OCI-LY3 (cell line): Measurements from ENCODE around the gene EYS.

Source experiments
- H2AFZ ChIP-seq: fragments of 200-600, 300-600 bp; shearing (Covaris generic); 2 replicates; pipeline ENCODE4 v1.6.0; 2014; ENCODE audit warnings: antibody characterized with exemption, low read depth, low read length
- H3K27ac ChIP-seq: fragments of 200-600, 300-600 bp; sonication (generic); 2 replicates; pipeline ENCODE4 v1.5.1; 2014; ENCODE audit warnings: mild to moderate bottlenecking, low read length, moderate library complexity, mixed read lengths
- H3K27me3 ChIP-seq: fragments of 200-600, 300-600 bp; sonication (generic); 2 replicates; pipeline ENCODE4 v1.6.1; 2014; ENCODE audit warnings: low read depth, low read length, mixed read lengths
- H3K36me3 ChIP-seq: fragments of 200-600, 300-600 bp; sonication (generic); replicated peaks from 2 replicates; pipeline ENCODE3; 2014; ENCODE audit warnings: low read depth, low read length, mixed read lengths
- H3K4me1 ChIP-seq: fragments of 300-600, 200-600 bp; sonication (generic); 2 replicates; pipeline ENCODE4 v1.6.1; 2014; ENCODE audit warnings: low read length, mixed read lengths
- H3K4me2 ChIP-seq: fragments of 200-600, 300-600 bp; sonication (generic); 2 replicates; pipeline ENCODE4 v1.6.1; 2014; ENCODE audit warnings: low read length, mixed read lengths
- H3K4me3 ChIP-seq: fragments of 300-600, 200-600 bp; sonication (generic); 2 replicates; pipeline ENCODE4 v1.5.1; 2014; ENCODE audit warnings: antibody characterized with exemption, mild to moderate bottlenecking, low read length, moderate library complexity
- H3K79me2 ChIP-seq: fragments of 300-600, 200-600 bp; shearing (Covaris generic); 2 replicates; pipeline ENCODE4 v1.6.1; 2014; ENCODE audit warnings: mild to moderate bottlenecking, low read length, mixed read lengths
- H3K9ac ChIP-seq: fragments of 300-600, 200-600 bp; shearing (Covaris generic); 2 replicates; pipeline ENCODE4 v1.6.0; 2014; ENCODE audit warnings: mild to moderate bottlenecking, low read length, moderate library complexity
- H3K9me3 ChIP-seq: fragments of 200-600, 300-600 bp; shearing (Covaris generic); 2 replicates; pipeline ENCODE4 v1.6.1; 2014; ENCODE audit warnings: low read length, mixed read lengths; ENCODE audit not compliant: insufficient read depth
- H4K20me1 ChIP-seq: fragments of 200-600, 300-600 bp; sonication (generic); 2 replicates; pipeline ENCODE4 v1.6.1; 2016; ENCODE audit warnings: low read length, mixed read lengths; ENCODE audit not compliant: insufficient read depth
- EZH2phosphoT487 ChIP-seq: fragments of 200-600 bp; shearing (Covaris generic); IDR thresholded peaks from 2 replicates; pipeline ENCODE4 v1.6.1; 2018; ENCODE audit warnings: antibody characterized with exemption, mixed run types, low read depth
- TF ChIP-seq, protein P1 (sequence below): fragments of 200-600, 300-600 bp; sonication (generic); IDR thresholded peaks from 2 replicates; pipeline ENCODE4 v1.5.1; 2014; ENCODE audit warnings: antibody characterized with exemption, low read length, low read depth

The EYS gene

DNA sequence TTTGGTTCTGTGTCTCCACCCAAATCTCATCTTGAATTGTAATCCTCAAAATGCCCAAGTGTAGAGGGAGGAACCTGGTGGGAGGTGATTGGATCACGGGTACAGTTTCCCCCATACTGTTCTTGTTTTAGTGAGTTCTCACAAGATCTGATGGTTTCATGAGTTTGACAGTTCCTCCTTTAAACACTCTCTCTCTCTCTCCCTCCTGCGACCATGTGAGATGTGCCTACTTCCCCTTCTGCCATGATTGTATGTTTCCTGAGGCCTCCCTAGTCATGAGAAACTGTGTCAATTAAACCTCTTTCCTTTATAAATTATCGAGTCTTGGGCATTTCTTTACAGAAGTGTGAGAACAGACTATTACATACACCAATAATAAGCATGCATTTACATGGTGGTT is 12.1 kb upstream of the EYS start:
- H3K36me3 ChIP-seq: no peaks in the 10 kb centered on the region
- no peaks in the 10 kb centered on the region for H3K9me3 ChIP-seq
- no peak overlapping the region for H2AFZ ChIP-seq
- H4K20me1 ChIP-seq: no peaks in the 10 kb centered on the region
- H3K9ac ChIP-seq: no peak overlapping the region
- no peak overlapping the region for H3K4me2 ChIP-seq
- no peaks in the 10 kb centered on the region for H3K27me3 ChIP-seq
- TF ChIP-seq, protein P1, sequence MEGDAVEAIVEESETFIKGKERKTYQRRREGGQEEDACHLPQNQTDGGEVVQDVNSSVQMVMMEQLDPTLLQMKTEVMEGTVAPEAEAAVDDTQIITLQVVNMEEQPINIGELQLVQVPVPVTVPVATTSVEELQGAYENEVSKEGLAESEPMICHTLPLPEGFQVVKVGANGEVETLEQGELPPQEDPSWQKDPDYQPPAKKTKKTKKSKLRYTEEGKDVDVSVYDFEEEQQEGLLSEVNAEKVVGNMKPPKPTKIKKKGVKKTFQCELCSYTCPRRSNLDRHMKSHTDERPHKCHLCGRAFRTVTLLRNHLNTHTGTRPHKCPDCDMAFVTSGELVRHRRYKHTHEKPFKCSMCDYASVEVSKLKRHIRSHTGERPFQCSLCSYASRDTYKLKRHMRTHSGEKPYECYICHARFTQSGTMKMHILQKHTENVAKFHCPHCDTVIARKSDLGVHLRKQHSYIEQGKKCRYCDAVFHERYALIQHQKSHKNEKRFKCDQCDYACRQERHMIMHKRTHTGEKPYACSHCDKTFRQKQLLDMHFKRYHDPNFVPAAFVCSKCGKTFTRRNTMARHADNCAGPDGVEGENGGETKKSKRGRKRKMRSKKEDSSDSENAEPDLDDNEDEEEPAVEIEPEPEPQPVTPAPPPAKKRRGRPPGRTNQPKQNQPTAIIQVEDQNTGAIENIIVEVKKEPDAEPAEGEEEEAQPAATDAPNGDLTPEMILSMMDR: no peak
- TF ChIP-seq EZH2phosphoT487: no peak
- no peak overlapping the region for H3K27ac ChIP-seq
- H3K4me1 ChIP-seq: peaks cover 5% of the 10 kb centered on the region; the same call in 1 of the 2 replicates
- no peak overlapping the region for H3K4me3 ChIP-seq
- no peaks in the 10 kb centered on the region for H3K79me2 ChIP-seq

DNA sequence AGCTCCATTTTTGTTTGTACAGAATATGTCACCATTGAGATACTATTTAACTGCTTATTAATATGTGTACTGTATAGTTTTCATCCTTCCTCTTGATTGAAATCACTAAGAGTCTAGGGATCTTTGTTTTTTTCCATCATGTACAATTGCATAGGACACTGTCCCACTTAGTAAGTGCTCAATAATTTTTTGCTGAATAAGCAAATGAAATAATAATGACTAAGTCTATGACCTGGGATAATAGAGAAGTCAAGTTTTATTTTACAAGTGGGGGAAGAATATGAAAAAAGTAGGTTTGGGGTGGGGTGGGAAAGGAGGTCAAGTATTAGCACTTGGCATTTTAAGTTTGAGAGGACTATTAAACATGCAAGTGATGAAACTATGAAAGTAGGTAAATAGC is 4.5 kb upstream of the EYS start:
- no peak overlapping the region for H3K9ac ChIP-seq
- H3K4me1 ChIP-seq: no peaks in the 10 kb centered on the region
- TF ChIP-seq EZH2phosphoT487: no peak
- TF ChIP-seq, protein P1: no peak
- H4K20me1 ChIP-seq: no peaks in the 10 kb centered on the region
- H2AFZ ChIP-seq: no peak overlapping the region
- H3K27me3 ChIP-seq: no peaks in the 10 kb centered on the region
- no peaks in the 10 kb centered on the region for H3K79me2 ChIP-seq
- H3K4me3 ChIP-seq: no peak overlapping the region
- H3K27ac ChIP-seq: no peak overlapping the region
- H3K4me2 ChIP-seq: no peak overlapping the region
- H3K36me3 ChIP-seq: no peaks in the 10 kb centered on the region
- H3K9me3 ChIP-seq: no peaks in the 10 kb centered on the region

DNA sequence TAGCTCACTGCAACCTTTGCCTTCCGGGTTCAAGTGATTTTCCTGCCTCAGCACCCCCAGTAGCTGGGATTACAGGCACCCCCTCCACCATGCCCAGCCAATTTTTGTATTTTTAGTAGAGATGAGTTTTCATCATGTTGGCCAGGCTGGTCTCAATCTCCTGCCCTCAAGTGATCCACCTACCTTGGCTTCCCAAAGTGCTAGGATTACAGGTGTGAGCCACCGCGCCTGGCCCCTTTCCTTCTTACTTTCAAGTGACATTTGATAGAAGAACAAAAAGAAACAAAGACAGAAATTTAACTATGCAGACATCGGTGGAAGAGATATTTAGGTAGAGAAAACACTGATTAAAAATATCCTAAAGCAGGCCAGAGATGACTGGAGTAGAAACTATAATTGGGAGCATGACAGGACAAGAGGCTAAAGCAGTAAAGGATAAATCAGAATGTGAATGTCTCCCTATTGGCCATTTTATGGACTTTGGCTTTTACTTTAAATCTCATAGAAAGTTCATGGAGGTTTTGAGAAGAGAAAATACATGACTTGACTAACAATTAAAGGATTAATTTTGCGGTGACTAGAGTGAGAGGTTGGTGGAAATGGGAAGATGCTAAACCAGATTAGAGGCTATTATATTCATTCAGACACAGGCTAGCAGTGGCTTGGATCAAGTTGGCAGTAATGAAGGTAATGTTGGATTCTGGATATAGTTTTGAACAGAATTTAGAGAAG is 2.2 kb upstream of the EYS start:
- Histone ChIP-seq H3K4me3 (no peak overlapping the region), H3K4me1 (no peaks in the 10 kb centered on the region), H3K27me3 (no peaks in the 10 kb centered on the region), H4K20me1 (no peaks in the 10 kb centered on the region), H3K79me2 (no peaks in the 10 kb centered on the region), H3K4me2 (no peak overlapping the region), H3K27ac (no peak overlapping the region), H3K9me3 (no peaks in the 10 kb centered on the region), H2AFZ (no peak overlapping the region), H3K9ac (no peak overlapping the region), H3K36me3 (no peaks in the 10 kb centered on the region)
- no peak for TF ChIP-seq EZH2phosphoT487
- TF ChIP-seq, protein P1: no peak

DNA sequence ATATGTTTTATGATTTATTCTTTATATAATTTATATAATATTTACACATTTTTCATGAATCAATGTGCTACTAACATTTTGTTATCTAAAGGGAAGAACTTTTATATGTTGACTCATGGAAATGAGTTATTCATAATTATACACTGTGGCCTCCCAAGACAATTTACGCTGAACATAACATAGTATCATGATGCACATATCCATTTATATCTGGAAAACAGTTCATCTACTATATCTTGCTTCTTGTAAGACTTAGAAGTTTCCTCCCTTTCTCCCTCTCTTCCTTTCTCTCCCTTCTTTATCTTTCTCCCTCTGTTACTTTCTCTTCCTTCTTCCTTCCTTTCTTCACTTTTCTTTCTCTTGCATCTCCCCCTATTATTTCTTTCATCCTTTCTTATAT is 1.1 kb upstream of the EYS start:
- Histone ChIP-seq H4K20me1 (no peaks in the 10 kb centered on the region), H3K4me1 (no peaks in the 10 kb centered on the region), H3K9me3 (no peaks in the 10 kb centered on the region), H3K36me3 (no peaks in the 10 kb centered on the region), H3K27me3 (no peaks in the 10 kb centered on the region), H3K4me3 (no peak overlapping the region), H2AFZ (no peak overlapping the region), H3K79me2 (no peaks in the 10 kb centered on the region), H3K27ac (no peak overlapping the region), H3K4me2 (no peak overlapping the region), H3K9ac (no peak overlapping the region)
- TF ChIP-seq, protein P1: no peak
- no peak for TF ChIP-seq EZH2phosphoT487
